Stimulated activated naive B cell treated with anti-CD40 and anti-IgM and Interleukin-4, amounts not matched to agents 10 μg/mL and 1 μg/mL and 100 μg/mL, for 72 hours (primary cell): ENCODE measurements around the gene TUB.

ENCODE experiments used
- ATAC-seq, 2 donors: fragments of 150-1000 bp; cut with Tn5 transposase; replicated peaks; 2 replicates each; pipeline ENCODE4 v1.10.0; 2021; ENCODE audit warnings: moderate library complexity in 1 of 2
- DNase-seq: peaks from one replicate; pipeline ENCODE4 v3.0.0; 2021
- H3K27ac Mint-ChIP-seq: one replicate; pipeline ENCODE4 v1.8.0; 2022; ENCODE audit warnings: mild to moderate bottlenecking, mixed read lengths
- H3K27me3 Mint-ChIP-seq, 2 donors: one replicate each; pipeline ENCODE4 v1.8.0; 2022; ENCODE audit warnings: mixed read lengths in 2 of 2
- H3K36me3 Mint-ChIP-seq, 2 donors: one replicate each; pipeline ENCODE4 v1.8.0; 2022; ENCODE audit warnings: mixed read lengths in 2 of 2, mild to moderate bottlenecking in 1 of 2
- H3K4me1 Mint-ChIP-seq, 2 donors: one replicate each; pipeline ENCODE4 v1.8.0; 2022; ENCODE audit warnings: mixed read lengths in 2 of 2, mild to moderate bottlenecking in 1 of 2
- H3K4me3 Mint-ChIP-seq, 2 donors: one replicate each; pipeline ENCODE4 v1.8.0; 2022; ENCODE audit warnings: mild to moderate bottlenecking in 2 of 2, mixed read lengths in 2 of 2, moderate library complexity in 1 of 2
- H3K9me3 Mint-ChIP-seq, 2 donors: one replicate each; pipeline ENCODE4 v1.8.0; 2022; ENCODE audit warnings: mixed read lengths in 2 of 2, mild to moderate bottlenecking in 1 of 2

TUB gene, protein sequence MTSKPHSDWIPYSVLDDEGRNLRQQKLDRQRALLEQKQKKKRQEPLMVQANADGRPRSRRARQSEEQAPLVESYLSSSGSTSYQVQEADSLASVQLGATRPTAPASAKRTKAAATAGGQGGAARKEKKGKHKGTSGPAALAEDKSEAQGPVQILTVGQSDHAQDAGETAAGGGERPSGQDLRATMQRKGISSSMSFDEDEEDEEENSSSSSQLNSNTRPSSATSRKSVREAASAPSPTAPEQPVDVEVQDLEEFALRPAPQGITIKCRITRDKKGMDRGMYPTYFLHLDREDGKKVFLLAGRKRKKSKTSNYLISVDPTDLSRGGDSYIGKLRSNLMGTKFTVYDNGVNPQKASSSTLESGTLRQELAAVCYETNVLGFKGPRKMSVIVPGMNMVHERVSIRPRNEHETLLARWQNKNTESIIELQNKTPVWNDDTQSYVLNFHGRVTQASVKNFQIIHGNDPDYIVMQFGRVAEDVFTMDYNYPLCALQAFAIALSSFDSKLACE

DNA sequence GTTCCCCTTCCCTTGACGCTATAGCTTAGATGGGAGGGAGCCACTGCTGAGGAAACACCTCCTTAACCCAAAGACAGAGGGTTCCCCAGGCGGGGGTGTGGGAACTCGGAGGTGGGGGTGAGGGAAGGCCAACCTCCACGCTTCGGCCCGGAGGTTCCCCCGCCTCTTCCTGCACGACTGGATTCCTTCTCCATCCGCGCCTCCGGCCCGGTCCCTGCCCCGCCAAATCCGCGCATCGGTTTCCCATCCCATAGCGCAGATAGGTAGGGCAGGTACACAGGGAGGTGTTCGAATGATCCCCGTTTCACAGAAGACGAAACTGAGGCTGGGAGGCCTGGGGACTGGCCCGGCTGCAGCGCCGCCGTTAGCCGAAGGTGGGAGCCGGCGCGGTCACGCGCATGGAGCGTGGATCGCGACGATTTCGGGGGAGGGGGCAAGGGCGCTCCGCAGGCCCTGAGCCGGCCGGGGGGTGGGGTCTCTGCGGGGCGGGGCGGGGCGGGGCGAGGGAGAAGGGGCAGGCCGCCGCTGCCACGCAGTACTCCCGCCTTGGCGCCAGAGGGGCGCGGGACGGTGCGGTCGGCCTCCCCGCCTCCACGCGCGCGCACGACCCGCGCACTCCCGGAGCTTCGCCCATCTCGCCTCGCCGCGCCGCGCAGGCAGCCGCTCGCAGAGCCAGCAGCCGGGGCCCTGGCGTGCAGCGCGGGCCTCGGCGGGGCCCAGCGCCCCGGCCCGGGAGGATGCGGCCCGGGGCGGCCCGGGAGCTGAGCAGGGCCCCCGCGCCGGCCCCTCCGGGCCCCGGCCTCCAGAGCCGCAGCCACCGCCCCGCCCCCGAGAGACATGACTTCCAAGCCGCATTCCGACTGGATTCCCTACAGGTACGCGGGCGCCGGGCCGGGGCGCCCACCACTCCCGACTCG is at the start of gene TUB:
TSS of gene TUB (plus strand) at position 538 of the 917 bp plus-strand sequence. CDS start at position 838, 300 bp downstream.
- H3K4me1 Mint-ChIP-seq: peaks cover 0 to 3% of the 10 kb centered on the region in 2 donors
- H3K27me3 Mint-ChIP-seq: peaks cover 67 to 81% of the 10 kb centered on the region in 2 donors
- H3K9me3 Mint-ChIP-seq: peaks cover 0 to 3% of the 10 kb centered on the region in 2 donors
- H3K36me3 Mint-ChIP-seq: no peaks in the 10 kb centered on the region
- ATAC-seq: peak; percentile 52 to 58
- H3K27ac Mint-ChIP-seq: no peak within 1 kb of the TSS
- DNase-seq: no peak
- peak within 1 kb of the TSS; percentile 63 to 74 for H3K4me3 Mint-ChIP-seq

DNA sequence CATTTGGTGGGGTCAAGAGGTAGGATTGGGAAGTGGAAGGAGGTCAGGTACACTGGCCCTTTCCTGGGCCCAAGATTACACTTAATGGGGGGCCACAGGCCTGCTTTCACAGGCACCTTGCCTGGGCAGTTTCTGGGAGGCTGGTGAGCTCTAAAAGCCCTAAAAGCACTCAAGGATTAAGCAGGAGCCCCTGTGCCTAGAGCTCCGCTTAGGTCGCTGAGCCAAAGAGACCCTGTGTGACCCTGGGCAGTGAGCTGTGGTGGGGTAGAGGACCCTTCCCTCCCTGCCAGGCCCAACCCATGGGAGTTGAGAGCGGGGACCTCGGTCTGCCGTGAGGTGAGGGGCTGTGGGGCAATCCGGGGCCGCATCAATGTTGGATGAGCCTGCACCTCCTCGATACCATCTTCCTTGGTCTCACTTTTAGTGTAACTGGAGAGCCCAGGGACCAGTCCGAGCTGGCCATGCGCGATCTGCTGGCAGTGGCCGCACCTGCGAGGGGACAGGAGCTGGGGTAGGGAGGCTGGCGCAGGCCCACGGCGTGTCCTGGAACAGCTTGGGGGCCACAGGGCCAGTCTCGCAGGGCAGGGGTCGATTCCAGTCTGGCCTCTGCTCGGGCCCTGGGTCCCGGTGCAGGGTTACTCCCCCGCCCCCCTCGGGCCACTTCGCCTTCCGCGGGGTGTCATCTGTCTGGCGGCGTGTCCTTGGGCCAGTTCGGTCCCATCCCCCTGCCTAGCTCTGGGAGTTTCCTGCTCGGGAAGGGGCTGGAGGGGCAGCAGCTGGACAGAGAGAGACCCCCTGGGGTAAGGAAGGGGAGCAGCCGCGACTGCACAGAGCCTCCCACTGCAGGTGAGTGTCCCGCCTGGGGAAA is 49.5 kb upstream of the TUB start:
- DNase-seq: no peak
- Mint-ChIP-seq H3K36me3 (no peaks in the 10 kb centered on the region), H3K4me1 (peaks cover 6 to 8% of the 10 kb centered on the region in 2 donors), H3K4me3 (no peak overlapping the region), H3K27me3 (peaks cover 34 to 49% of the 10 kb centered on the region in 2 donors), H3K9me3 (no peaks in the 10 kb centered on the region), H3K27ac (no peak overlapping the region)
- no peak for ATAC-seq

DNA sequence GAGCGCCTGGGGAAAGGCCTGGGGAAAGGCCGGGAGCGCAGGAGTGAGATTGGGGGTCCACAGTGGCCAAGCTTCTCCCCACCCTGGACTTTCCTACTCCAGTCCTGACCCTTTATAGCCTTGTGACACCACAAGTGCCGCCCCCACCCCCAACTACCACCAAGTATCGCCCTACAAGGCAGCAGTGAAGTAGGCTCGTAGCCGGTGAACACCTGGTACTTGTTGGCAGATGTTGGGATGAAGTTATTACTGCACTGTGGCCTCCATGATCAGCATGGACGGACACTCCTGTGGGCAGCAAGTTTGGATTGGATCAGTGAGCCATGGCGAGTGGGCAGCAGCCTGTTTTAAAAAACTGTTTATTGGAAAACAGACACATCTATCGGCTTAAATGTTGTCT is 48.9 kb upstream of the TUB start:
- no peaks in the 10 kb centered on the region for H3K9me3 Mint-ChIP-seq
- no peaks in the 10 kb centered on the region for H3K36me3 Mint-ChIP-seq

DNA sequence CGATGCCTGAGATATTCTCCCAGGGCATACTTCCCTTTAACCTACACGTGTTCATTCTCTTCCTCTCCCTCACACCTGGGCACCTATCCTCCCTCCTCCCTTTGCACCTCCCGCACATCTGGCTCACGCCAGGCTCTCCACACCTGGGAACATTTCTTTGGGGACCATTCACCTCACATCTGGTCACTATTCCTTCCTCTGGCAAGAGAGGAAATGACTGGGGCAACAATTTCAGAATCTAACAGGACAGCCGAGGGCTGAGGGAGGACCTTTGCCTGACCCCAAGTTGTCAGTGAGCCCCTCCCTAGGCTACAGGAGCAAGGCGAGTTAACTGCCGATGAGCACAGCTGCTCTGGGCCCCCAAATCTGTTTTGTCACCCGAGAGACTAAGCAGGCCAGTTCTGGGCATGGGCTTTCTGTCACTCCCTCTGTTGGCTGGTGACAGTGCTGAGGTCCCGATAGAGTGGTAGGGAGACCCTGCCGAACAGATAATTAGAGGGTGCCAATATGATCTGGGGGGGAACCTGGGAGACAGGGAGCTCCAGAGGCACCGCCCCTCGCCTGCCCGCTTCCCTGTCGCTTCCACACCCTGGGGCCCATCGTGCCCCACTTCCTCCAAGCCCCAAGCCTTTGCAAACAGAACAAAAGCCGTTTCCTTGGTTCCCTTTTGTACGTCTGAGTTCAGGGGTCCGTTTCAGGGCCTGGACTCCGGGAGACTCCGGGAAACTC is 48.3 kb upstream of the TUB start:
- no peak for DNase-seq
- peak overlapping the region in 1 of 2 donors; percentile 37 for H3K4me3 Mint-ChIP-seq
- no peaks in the 10 kb centered on the region for H3K9me3 Mint-ChIP-seq
- no peak for ATAC-seq
- H3K27ac Mint-ChIP-seq: peak overlapping the region; percentile 74
- H3K27me3 Mint-ChIP-seq: peaks cover 37 to 56% of the 10 kb centered on the region in 2 donors
- H3K4me1 Mint-ChIP-seq: peaks cover 6 to 8% of the 10 kb centered on the region in 2 donors
- no peaks in the 10 kb centered on the region for H3K36me3 Mint-ChIP-seq

More for the DNA sequence above, 48.9 kb upstream of the TUB start:
- ATAC-seq (no peak), DNase-seq (no peak)
- peaks cover 6 to 8% of the 10 kb centered on the region in 2 donors for H3K4me1 Mint-ChIP-seq
- peaks cover 34 to 50% of the 10 kb centered on the region in 2 donors for H3K27me3 Mint-ChIP-seq
- no peak overlapping the region for H3K4me3 Mint-ChIP-seq
- no peak overlapping the region for H3K27ac Mint-ChIP-seq

DNA sequence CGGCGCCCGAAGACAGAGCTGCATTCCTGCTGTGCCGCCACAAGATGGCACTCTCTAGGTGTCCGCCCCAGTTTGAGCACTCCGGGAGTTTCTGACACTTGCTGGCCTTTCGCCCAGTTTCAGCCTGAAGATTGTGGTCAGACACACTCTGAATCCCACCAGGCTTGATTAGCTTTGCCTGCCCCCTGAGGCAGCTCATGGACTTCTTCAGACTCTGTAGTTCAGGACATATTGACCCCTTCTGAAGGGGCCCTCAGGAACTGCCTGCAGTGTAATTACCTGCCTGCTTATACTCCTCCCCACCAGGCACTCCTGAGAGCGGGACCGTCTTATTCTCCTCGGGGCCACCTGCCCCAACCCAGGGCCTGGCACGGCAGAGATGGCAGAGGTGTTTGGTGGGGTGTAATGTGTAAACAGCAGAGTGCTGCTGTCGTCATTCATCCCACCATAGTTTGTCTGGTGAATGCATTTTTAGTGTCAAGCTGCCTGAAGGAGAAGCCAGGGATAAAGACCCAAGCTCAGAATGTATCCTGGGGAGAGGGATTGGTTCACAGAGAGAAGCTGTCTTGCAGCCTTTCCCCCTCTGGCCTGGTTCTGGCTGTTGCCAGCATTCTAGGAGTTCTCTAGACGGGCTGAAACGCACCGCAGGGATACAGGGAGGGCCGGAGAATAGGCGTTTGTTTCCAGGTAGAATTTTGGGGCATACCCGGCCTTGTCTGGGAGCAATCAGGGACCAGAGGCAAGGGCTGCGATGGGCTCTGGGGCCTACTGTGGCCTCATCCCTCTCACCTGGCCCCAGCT is 47.5 kb upstream of the TUB start:
- H3K27ac Mint-ChIP-seq: peak overlapping the region; percentile 25
- ATAC-seq (peak; percentile 79 to 88), DNase-seq (peak; percentile 31)
- H3K36me3 Mint-ChIP-seq: no peaks in the 10 kb centered on the region
- H3K27me3 Mint-ChIP-seq: peaks cover 40 to 61% of the 10 kb centered on the region in 2 donors
- peaks cover 6 to 8% of the 10 kb centered on the region in 2 donors for H3K4me1 Mint-ChIP-seq
- no peaks in the 10 kb centered on the region for H3K9me3 Mint-ChIP-seq
- peak overlapping the region in 1 of 2 donors; percentile 37 for H3K4me3 Mint-ChIP-seq

DNA sequence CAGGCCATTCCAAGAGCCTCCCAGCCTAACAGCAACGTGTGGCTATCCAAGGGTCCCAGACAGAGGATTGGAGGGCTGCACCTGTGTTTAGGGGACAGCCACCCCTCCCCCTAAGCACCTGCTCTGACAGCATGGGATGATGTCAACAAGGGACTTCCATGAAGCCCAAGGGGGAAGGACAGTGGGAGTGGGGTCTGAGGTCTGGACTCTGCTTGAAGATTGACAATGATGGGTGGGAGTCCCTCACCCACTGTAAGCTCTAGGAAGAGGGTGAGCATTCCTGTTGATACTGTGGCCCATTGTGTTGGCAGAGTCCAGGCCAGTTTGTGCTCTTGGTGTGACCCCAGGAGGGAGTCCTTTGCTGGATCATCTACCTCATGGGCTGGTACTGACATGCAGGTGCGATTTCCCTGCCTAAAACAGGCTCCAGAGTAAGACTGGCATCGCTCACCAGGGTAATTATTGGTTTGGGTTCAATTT is 46.9 kb upstream of the TUB start:
- Mint-ChIP-seq H3K4me3 (no peak overlapping the region), H3K27ac (no peak overlapping the region), H3K9me3 (no peaks in the 10 kb centered on the region), H3K27me3 (peaks cover 43 to 68% of the 10 kb centered on the region in 2 donors), H3K36me3 (no peaks in the 10 kb centered on the region), H3K4me1 (peaks cover 6 to 8% of the 10 kb centered on the region in 2 donors)
- DNase-seq: no peak
- no peak for ATAC-seq

DNA sequence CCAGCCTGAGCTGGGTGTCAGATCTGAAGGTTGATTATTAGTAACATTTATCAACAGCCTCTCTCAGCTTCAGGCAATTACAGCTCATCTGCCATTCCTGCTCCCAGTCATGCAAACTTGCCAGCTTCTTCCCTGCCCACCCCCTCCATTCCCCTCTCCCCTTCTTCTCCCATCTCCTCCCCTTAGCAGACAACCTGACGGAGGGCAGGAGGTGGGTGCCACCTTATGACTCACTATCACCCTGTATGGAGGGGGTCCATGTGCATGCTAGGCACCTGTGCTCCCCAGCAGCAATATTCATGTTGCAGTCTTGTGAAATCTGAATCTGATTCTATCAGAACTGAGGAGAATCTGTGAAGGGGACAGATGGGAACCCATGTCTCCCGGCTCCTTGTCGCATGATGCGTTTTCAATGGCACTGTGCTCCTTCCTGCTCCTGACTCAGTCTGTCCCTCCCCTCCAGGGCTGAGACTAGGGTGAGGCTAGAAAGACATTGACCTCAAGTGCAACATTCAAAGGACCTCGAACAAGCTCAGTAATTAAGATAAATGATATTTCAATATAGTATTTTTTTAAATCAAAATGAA is 46.3 kb upstream of the TUB start:
- ATAC-seq: no peak
- Mint-ChIP-seq H3K27me3 (peaks cover 44 to 70% of the 10 kb centered on the region in 2 donors), H3K9me3 (no peaks in the 10 kb centered on the region), H3K27ac (no peak overlapping the region), H3K4me3 (no peak overlapping the region), H3K4me1 (peaks cover 6 to 8% of the 10 kb centered on the region in 2 donors), H3K36me3 (no peaks in the 10 kb centered on the region)
- DNase-seq: no peak

DNA sequence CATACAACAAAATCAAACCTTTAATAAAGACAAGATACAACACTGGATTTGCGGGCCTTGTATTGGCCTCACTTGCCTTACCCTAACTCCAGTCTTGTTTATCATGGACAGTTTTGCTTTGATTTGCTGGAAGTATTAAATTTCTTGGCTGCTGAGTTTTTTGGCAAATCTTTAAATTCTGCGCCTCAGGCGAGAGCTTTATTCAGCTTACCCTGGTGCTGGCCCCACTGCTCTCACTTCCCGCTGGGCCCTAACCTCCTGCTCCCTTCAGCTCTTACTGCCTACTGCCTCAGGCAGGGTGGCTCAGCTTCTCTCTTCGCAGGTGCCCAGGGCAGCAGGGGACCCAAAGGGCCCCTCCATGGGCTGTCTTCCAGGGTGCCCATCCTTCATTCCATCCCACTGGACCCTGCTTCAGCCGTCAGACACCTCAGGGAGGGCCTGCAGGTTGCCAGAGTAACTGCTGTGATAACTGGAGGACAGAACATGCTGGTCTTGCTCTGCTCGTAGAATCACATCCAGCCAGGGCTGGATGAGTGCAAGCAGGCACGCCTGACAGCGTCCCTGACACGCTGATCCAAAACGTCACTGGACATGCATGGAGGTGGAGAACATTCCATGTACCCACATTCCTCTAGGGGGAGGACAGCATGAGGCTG is 45.7 kb upstream of the TUB start:
- peaks cover 6 to 8% of the 10 kb centered on the region in 2 donors for H3K4me1 Mint-ChIP-seq
- peaks cover 41 to 65% of the 10 kb centered on the region in 2 donors for H3K27me3 Mint-ChIP-seq
- H3K36me3 Mint-ChIP-seq: no peaks in the 10 kb centered on the region
- no peaks in the 10 kb centered on the region for H3K9me3 Mint-ChIP-seq
- DNase-seq (no peak), ATAC-seq (no peak)
- H3K27ac Mint-ChIP-seq: no peak overlapping the region
- H3K4me3 Mint-ChIP-seq: no peak overlapping the region

DNA sequence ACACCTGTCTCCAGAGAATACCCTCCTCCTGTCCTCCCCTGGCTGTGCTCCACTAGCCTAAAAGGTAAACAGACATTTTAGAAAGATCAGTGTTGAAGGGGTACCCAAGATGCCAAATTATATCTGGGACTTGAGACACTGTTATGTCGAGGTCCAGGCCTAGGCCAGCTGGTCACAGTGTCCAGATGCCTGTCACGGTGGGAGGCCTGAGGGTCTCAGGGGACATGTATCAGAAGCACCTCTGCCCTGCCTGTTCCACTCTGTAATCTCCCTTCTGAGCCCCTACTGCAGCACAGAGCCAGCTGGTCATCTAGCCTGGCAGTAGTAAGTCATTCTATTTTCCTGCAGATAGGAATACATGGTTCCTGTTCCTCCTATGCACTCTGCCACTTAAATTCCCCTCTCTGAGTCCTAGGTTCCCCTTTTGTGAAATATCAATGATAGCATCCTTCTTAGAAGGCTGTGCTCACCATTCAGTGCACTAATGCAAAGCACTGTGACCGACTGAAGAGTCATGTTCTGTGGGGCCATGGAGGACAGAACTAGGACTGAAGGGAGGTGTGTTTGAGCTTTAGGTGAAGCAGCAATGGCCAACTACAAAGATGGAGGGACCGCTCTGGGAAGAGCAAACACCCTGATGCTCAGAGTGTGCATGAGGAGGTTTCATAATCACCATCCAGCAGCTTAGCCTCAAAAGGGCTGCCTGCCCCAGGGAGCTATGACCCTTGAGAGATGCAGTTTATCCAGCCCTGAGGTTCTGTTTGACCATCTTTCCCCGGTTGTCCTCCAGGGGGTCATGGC is 44.8 kb upstream of the TUB start:
- Mint-ChIP-seq H3K4me1 (peaks cover 6 to 8% of the 10 kb centered on the region in 2 donors), H3K4me3 (no peak overlapping the region), H3K9me3 (no peaks in the 10 kb centered on the region), H3K27ac (no peak overlapping the region), H3K36me3 (no peaks in the 10 kb centered on the region), H3K27me3 (peaks cover 32 to 56% of the 10 kb centered on the region in 2 donors)
- DNase-seq: no peak
- ATAC-seq: peak in 1 of 2 donors; percentile 8

DNA sequence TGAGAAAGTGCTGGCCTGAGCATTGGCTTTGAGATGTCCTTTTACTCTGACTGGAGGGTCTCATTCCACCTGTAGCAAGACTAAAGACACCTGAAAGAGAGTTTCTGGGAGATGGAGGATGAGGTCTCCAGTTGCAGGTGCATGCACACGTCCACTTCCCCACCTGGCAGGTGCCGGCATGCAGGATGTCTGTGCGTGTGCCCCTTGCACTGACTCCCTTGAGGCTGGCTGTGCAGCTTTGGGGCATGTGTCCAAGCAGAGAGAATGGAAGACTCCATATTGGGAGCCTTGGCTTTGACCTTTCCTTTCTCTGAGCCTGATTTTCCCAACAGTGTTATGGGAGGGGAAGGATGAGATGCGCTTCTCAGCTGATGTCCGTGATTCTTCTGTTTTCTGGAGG is 44.0 kb upstream of the TUB start:
- Mint-ChIP-seq H3K27me3 (peaks cover 34 to 58% of the 10 kb centered on the region in 2 donors), H3K4me1 (peaks cover 6 to 8% of the 10 kb centered on the region in 2 donors), H3K4me3 (no peak overlapping the region), H3K9me3 (no peaks in the 10 kb centered on the region), H3K27ac (no peak overlapping the region), H3K36me3 (no peaks in the 10 kb centered on the region)
- DNase-seq (no peak), ATAC-seq (no peak)

DNA sequence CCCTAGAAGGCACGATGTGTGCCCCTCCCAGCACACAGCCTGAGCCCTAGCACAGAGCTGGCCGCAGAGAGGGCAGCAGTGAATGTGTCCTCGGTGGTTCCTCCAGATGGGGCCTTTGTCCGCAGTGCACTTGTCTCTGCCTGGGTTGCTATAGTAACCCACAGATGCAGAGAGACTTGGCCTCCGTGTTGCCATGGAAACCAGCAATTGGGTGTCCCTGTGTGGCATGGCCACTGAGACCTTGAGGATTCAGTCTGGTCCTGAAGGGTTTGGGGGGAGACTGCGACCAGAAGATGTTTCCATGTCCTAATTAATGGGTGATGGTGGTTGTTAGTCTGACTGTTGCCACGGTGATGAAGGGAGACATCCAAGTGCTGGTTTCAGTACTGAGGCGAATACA is 42.6 kb upstream of the TUB start:
- Mint-ChIP-seq H3K4me1 (peaks cover 2% of the 10 kb centered on the region in 2 donors), H3K4me3 (no peak overlapping the region), H3K27ac (no peak overlapping the region)

More for the DNA sequence above, 42.6 kb upstream of the TUB start:
- Mint-ChIP-seq H3K9me3 (no peaks in the 10 kb centered on the region), H3K36me3 (no peaks in the 10 kb centered on the region), H3K27me3 (peaks cover 23 to 47% of the 10 kb centered on the region in 2 donors)
- DNase-seq (no peak), ATAC-seq (no peak)
